GM18505 (cell line): Measurements from ENCODE around the gene FIGN.

Source experiments
- ATAC-seq: cut with Tn5 transposase; IDR thresholded peaks from one replicate; pipeline ENCODE4 v1.9.1; 2021; ENCODE audit not compliant: unreplicated experiment
- POLR2A ChIP-seq: IDR thresholded peaks from 4 replicates; pipeline ENCODE4 v1.6.1; 2011; ENCODE audit warnings: borderline replicate concordance; ENCODE audit not compliant: insufficient read depth, insufficient read length; ENCODE audit errors: extremely low read depth

Gene FIGN

DNA sequence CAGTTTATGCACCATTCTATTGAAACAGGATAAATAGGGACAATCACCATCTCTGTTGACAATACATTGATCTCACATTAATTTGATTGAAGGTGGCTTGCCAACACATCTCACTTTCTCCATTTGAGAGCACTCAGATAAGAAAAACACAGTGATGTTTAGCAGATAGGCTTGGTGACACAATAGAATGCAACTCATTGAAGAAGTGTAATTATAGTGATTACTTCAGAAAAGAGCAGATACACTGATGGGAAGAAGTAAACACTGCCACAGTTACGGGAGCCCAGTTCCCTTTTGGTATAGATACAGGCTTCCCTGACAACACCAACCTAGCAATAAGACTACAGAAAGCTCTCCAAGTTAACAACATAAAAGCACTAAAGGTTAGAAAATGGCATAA is 89.1 kb downstream of the FIGN start:
- no peak for ATAC-seq

DNA sequence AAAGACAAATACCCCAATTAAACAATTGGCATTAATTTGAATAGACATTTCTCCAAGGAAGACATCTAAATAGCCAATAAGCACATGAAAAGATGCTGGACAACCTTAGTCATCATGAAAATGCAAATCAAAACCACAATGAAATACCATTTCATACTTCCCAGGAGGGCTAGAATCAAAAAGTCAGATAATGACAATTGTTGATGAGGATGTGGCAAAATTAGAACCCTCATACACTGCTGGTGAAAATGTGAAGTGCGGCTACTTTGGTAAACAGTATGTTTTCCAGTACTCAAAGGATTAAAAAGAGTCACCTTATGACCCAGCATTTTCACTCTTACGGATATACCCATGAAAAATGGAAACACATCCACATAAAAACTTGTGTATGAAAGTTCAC is 91.6 kb downstream of the FIGN start:
- ATAC-seq: no peak
- TF ChIP-seq POLR2A: no peak

More for the DNA sequence above, 89.1 kb downstream of the FIGN start:
- TF ChIP-seq POLR2A: no peak

- TF ChIP-seq POLR2A: no peak
- no peak for ATAC-seq
Observed at GRCh38 chr2:163641986-163642385, 93.8 kb downstream of the FIGN start.

DNA sequence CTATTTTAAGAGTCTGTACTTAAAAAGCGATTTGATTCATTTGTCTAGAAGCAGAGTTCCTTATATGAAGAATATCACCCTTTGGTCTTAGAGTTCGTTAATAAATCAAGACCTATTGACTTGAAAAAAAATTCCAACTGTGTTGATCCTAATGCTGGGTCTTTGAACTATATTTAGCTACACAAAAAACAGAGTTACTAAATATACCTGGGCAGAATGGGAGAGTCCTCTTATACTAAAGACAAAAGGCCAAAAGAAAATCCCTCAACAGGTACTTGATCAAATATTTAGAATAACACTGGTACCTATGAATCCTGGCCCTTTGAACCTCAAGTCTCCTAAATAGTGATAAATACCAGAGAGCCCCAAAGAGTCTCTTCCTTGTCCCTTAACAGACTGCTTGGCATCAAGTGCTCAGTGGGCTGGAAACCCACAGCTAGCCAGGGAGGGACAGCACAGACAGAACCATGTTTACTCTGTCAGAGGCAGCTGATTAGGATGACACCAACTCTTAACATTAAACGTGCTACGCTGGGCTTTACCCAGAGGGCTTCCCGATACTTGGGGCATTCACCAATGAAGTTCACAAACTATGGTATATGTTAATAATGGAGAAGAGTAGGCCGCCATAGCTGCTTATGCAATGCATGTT is 95.1 kb downstream of the FIGN start:
- no peak for TF ChIP-seq POLR2A
- no peak for ATAC-seq

GRCh38 chr2:163637871-163638270 is 97.9 kb downstream of the FIGN start:
- no peak for TF ChIP-seq POLR2A
- ATAC-seq: no peak

DNA sequence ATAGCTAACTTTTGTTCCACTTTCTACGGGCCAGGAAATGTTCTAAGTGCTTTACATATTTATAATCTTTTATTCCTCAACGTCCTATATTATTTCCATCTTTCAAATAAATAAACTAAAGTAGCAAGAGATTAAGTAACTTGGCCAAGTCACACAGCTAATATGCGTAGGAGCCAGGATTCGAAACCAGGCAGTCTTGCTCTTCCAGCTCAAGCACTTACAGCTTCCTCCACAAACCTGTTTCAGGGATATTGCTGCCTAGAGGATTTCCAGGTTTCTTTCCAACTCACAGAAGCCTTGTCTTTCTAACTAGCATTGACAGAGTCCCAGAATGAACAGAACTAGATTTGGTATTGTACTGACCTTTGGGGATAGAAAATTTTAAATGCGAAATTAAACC is 102.5 kb downstream of the FIGN start:
- TF ChIP-seq POLR2A: no peak
- ATAC-seq: no peak

DNA sequence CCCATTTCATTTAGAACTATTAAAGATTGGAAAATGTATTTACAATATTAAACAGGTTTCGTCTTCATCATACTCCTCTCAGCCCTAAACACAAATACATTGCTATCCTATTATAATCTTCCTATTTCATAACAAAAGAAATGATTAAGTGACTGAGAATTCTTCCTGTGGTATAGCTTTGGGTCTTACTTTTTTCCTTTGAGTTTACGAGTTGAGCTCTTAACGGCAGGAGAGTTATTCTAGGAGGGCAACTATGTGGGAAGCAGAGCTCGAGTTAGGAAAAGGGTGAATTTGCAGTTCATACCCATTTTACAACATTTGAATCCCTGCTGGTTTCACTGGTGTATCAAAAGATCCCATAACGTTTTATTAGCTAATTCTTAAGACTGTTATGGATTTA is 105.0 kb downstream of the FIGN start:
- no peak for ATAC-seq
- TF ChIP-seq POLR2A: no peak

- no peak for TF ChIP-seq POLR2A
- ATAC-seq: no peak
Observed at GRCh38 chr2:163626639-163627109, 109.1 kb downstream of the FIGN start.

- no peak for ATAC-seq
- no peak for TF ChIP-seq POLR2A
Observed at GRCh38 chr2:163626208-163626607, 109.6 kb downstream of the FIGN start.

- TF ChIP-seq POLR2A: no peak
- no peak for ATAC-seq
Observed at GRCh38 chr2:163625632-163626031, 110.2 kb downstream of the FIGN start.

DNA sequence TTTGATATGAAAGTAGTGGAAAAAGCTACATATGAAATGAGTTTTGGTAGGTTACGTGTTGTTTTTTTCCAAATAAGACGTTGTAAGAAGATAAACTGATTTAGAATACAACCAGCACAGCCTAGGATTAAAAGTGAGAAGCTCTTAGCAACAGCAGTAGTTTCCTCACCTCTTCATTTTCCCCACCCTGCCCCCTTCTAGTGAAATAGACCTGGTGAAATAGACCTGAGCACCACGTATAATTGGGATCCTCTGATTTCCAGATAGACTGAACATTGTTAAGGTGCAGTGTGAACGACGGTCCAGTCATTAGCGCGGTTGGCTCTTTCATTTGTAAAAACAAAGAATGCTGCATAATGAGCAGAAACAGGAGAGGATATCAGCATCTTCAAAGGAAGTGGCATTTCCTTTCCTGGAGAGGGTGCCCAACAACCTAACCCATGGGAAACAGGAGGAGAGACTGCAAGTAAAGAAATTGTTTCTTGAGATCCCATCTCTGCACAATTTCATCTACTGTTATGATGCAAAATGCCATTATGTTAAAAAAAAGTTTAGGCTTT is 114.3 kb downstream of the FIGN start:
- no peak for TF ChIP-seq POLR2A
- no peak for ATAC-seq

DNA sequence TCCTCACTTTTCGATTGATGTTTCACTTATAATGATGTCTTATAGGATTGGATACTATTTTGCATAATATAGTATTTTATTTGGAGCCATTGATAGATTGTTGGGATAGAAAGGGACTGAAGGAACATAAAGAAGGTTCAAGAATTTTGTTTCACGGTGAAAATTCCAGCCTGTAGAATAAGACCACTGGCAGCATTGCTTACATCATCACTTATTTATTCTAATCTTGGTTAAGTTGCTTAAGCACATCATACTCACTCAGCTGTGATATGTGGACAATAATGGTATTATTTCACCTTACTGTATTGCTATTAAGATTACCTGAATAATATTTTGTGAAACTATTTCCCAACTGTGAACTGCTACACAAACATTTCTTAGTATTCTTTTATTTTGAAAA is 118.3 kb downstream of the FIGN start:
- ATAC-seq: no peak
- TF ChIP-seq POLR2A: no peak

DNA sequence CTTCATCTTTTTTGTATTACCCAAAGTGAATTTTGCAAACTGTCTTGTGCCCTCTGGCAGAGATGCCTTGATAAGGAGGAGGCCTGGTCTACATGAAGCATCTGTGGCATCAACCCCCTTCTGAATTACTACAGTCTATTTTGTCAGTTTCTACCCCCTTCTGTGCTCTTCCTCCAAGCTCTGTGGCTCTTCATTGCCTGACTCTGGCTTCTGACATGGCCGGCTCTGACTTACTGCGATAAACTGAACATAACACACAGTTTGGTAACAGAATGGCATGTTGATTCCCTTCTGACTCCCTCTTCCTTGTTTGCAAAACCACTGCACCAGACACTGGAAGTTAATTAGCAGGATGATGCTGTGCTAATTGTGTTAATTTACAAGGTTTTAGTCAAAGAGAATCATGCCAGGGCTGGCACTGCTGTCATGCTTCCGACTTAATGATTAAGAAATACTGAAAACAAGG is 122.5 kb downstream of the FIGN start:
- TF ChIP-seq POLR2A: no peak
- no peak for ATAC-seq

DNA sequence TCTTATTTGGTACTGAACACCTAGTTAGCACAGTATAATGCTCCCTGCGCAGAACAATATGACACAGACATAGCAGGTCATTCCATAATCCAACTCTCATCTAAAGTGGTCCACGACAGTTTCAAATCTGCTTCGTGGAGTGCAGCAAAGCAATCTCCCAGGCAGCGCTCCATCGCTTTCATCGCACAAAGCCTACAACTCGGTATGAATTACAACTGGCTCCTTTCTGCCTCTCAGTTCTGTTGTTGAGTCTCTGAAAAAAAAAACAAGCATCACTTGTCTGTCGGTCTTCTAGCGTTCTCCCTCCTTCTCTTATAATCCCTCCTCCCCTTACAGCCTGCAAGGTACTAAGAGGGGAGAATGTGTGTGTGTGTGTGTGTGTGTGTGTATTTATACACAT is 123.5 kb downstream of the FIGN start:
- TF ChIP-seq POLR2A: no peak
- no peak for ATAC-seq

DNA sequence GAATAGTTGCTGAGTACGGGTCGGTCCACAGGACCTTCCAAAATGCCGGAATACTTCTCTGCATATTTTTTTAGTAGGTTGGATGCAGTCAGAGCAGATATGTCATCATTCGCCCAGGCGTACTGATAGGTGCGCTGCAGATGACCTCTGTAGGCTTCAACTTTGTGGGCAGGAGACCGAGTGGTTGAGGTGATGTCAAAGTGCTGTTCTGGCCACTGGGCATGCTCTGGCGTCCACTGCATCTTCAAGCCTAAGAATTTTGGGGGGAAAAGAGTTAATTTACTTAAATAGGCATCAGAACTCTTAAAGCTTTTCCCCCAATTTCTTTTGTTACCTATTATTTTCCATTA is 124.3 kb downstream of the FIGN start:
- ATAC-seq: no peak
- TF ChIP-seq POLR2A: no peak

DNA sequence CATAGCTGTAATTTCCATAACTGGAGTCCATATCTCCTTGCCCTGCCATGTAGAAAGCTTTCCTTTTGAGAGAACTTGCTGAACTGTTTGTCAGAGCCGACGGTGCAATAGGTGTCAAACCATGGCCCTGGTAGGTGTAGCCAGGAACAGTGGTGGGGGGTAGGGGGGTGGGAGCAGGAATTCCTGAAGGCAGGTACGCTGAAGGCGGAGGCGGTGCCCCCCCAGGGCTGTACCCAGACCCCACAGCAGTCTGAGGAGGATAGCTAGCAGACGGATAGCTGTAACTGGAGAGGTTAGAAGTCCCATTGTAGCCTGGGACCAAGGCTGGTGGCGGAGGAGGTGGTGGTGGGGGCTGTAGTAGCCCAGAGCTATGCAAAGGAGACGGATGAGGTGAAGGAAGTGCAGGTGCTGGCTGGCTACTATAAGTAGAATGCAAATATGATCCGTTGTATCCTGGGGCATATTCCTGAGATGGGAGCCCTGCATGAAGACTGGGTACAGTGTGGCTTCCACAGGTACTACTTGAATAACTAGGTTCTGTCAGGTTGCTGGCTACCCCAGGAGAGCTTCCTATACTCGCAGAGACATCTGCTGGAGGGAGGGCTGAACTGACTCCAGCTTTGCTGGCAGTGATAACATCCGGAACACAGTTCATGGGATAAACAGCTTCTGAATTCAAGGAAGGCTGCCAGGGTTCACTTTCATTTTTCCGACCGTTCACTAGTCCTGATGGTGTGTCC is 124.8 kb downstream of the FIGN start:
- no peak for TF ChIP-seq POLR2A
- no peak for ATAC-seq
